GM21423 (cell line): ENCODE measurements around the gene NELFA.

ENCODE experiments used
- ATAC-seq: cut with Tn5 transposase; IDR thresholded peaks from one replicate; pipeline ENCODE4 v1.9.1; 2021; ENCODE audit warnings: mild to moderate bottlenecking, moderate library complexity; ENCODE audit not compliant: unreplicated experiment

The NELFA gene

DNA sequence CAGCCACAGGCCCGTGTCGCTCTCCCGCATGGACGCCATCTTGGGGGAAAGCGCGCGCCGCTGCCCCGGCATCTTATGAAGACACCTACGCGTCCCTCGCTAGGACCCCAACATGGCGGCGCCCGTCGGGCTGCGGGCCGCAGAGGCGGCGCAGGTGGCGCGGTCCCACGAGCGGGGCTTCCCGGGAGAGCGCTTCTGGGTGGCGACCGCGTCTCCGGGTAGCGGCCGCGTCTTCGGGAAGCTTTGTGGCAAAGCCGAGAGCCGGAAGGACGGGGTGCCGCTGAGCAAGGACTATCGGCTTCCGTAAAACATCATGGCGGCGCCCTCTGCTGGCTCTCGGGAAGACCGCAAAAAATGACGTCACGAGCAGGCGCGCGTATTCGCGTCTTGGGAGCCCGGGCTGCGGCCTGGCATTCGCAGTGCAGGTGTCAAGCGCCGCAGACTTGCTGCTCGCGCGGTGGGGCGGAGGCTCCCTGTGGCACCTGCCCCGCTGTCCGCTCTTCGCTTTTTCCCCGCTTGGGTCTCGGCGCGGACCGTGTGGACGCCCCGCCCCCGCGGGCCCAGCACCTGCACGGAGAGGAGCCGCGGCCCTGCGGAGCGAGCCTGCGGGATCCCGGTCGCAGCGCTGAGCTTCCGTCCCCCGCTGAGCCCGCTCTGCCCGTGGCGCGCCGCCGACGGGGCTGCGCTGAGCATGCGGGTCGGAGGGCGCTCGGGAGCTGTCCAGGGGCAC lies at the start of gene NELFA:
Gene NELFA, minus strand, starts transcription at position 54 of the 730 bp plus-strand sequence. Its CDS starts 15 bp downstream, at position 39.
- peak; percentile 80 for ATAC-seq

DNA sequence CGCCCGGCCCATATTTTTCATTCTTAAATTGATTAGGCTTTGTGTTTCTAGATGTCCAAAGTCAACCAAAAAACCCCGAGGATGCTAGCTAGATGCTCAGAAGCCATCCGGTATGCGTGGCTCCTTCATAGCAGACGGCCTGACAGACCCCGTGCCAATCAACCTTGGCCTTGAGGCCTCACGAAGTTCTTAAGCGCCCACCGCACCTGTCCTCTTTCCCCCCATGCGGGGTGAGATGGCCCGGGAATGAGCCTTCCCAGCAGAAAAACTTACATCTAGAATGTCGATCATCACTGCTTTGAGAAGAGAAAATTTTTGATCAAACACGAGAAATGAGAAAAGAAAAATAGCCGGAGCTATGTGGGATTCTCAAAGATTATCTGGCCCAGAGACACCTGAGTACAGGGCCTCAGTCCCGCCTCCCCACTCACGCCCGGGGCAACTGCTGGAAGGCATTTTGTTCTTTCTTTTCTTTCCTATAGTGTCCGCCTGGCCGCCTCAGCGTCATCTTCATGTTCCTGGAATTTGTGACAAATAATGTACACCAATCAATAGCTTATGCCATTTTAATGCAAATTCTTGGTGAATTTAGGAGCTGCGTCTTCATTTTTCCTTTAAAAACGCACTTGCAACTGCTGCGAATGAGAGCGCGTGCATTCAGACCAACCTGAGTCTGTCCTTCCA lies 48.8 kb upstream of the NELFA start:
- ATAC-seq = no peak

DNA sequence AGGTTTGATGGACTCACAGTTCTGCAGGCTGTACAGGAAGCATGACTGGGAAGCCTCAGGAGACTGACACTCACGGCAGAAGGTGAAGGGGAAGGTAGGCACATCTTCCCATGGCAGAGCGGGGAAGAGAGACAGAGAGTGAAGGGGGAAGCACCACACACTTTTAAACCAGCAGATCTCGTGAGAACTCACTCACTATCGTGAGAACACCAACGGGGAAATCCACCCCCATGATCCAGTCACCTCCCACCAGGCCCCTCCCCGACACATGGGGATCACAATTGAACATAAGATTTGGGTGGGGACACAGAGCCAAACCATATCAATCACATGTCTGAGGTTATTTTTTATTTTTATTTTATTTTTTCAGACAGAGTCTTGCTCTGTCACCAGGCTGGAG lies 45.4 kb upstream of the NELFA start:
- ATAC-seq = no peak

DNA sequence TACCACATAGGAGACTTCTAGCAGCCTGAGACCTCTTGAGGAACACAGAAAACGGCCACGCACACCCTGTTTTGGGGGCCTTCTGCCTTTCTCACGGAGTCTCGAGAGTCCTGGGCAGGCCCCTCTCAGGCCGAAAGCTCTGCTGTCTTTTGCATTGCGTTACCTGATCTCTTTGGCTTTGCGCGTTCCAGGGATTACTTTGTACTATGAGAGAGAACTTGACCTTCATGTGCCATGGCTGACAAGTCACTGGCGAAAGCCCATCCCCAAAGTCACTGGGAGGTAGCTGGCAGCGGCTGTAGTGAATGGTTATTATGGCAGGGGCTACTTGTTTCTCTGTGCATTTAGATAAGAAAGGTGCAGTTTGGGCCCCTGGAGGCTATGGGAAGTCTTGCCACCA lies 42.3 kb upstream of the NELFA start:
- no peak for ATAC-seq

DNA sequence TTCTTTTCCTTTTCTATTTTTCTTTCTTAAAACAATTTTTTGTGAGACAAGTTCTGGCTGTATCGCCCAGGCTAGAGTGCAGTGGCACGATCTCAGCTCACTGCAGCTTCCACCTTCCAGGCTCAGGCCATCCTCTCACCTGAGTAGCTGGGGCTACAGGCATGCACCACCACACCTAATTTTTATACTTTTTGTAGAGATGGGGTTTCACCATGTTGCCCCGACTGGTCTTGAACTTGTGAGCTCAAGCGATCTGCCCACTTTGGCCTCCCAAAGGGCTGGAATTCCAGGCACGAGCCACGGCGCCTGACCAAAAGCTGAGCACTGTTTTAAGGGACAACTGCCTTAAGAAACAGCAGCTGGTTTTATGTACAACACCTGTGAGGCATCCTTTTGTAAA lies 41.0 kb upstream of the NELFA start:
- no peak for ATAC-seq

DNA sequence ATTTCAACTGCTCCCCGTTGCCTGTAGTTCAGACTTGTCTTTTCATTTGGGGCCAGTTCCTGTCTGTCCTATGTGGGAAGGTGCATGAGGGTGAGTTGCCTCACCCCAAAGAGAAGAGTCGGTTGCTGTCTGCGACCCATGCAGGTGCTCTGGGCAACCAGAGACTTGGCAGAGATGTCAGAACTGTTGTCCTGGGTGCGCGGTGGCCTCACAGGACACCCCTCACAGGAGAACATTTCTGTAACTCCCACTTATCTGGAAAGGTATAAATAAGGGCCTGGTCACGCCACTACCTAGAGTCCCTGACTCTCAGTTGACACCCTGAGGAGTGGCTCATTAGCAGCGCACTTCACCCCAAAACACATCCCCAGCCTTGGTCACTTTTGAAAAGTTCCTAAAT lies 40.6 kb upstream of the NELFA start:
- no peak for ATAC-seq

DNA sequence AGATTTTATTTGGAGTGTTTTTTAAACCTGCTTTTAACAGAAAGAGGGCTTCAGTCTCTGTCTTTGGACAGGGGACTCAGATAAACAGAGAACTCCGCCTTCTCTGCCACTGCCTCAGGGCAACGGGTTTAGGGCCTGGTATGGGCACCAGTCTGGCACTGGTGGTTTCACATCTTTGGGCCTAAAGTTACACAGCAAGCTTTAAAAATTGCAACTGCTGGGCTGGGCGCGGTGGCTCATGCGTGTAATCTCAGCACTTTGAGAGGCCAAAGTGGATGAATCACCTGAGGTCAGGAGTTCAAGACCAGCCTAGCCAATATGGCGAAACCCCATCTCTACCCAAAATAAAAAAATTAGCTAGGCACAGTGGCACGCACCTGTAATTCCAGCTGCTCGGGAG lies 40.1 kb upstream of the NELFA start:
- no peak for ATAC-seq

DNA sequence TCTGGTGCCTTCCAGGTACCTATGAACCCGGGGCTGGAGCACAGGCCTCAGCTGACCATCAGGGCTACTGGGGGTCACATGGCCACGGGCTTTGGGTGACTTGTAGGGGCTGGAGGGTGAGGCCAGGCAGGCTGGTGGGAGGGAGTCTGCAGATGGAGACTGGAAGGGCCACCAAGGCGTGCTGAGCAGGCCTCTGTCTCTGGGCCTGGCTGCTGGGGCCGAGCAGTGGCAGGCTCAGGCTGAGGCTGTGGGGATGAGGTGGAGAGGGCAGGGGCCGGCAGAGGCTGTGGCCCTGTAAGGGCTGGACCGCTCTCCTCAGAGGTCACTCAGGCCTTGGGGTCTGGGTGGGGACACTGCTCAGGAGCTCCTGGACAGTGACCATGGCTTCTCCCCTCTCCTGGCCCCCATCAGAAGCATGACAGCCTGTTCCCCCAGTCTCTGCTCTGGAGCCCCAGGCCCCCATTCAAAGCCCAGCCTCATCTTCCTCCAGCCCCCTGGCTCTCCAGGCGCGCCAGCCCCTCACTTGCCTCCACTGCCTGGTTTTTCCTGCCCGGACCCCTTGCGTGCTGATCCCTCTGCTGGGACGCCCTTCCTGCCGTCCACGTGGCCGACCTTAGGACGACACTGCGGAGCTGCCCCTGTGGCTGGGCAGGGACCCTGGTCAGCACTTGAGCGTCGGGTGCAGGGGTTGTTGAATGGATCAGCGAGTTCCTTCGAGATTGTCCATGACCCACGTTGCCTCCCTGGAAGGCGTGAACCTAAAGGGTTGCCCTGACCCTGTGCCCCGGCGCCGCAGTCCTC lies 39.2 kb upstream of the NELFA start:
- ATAC-seq = no peak

DNA sequence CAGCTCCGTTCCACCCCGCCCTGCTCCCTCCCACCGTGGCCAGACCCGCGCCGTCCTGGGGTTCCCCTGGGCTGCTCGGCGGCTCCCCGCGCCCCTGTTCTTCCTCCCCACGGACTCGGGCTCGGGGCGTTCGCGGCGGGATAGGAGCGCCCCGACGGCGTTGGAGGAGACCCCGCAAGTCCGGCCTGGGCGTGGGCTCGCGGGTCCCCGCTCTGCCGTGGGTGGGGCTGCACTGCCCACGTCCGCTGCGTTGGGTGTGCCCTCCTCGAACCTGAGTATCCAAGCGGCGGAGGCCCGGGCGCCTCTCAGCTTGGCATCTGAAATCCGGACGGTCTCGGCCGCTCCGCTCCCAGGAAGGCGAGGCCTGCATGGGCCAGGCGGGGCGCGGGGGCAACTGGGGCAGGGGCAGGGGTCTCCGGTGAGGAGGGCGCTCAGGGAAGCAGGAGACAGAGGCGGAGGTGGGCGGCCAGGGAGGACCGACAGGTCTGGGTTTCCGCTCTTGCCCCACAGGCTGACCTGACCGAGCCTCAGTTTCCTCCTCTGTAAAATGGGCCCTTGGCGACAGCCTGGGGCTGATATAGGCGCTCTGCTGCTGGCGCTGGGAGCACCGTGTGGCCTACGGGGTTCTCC lies 38.4 kb upstream of the NELFA start:
- ATAC-seq = no peak

DNA sequence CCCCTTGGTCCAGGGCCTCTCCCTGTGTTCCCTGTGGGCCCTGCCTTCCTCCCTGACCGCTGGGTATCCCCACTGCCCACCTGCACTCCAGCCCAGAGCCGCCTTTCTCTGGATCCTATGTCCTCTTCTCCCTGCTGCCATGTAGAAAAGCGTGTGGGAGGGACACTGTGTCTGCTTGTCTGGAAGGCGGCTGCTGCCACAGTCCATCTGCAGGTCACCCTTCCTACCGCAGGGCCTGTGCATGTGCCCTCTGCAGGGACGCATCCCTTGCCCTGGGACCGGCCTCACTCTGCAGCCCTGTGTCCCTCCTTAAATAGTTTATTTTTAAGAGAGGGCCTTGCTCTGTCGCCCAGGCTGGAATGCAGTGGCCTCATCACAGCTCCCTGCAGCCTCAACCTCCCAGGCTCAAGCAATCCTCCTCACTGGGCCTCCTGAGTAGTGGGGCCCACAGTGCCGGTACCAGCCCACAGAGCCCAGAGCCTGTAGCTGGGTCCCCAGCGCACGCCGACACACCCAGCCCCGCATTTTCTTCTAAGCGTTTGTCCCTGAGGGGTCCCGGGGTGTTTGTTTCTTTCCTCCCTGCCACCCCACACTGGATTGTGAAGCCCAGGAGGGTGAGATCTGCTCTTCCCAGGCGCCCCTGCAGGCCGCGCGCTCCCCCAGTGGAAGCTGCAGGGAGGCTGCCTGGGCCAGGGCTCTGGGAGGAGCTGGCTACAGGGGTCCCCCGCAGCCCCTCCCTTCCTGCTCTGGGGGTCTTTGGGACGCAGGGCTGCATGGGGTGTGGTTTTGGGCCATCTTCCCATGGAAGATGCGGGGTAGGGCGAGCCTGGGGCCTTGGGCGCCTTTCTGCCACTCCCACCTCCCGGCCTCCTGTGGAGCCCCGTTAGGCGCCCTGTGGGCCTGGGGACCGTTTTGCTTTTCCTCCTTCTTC lies 37.5 kb upstream of the NELFA start:
- no peak for ATAC-seq

DNA sequence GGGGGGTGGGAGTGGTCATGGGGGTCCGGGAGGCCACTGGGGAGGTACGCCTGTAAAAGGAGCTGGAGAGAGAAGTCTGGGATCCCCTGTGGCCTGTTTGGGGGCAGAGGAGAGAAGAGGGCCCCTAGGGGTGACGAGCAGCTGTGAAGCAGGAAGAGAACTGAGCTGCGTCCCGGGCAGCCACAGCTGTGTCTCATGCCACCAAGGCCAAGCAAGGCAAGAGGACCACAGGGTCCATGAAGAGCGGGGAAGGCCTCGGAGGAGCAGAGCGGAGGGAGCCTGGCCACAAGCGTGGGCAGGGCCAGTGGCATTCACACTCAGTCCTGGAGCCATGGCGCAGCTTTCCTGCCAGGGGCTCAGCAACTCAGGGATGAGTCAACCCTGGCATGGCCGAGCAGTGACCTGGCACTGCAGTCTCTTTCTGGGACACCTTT lies 36.8 kb upstream of the NELFA start:
- ATAC-seq = no peak

DNA sequence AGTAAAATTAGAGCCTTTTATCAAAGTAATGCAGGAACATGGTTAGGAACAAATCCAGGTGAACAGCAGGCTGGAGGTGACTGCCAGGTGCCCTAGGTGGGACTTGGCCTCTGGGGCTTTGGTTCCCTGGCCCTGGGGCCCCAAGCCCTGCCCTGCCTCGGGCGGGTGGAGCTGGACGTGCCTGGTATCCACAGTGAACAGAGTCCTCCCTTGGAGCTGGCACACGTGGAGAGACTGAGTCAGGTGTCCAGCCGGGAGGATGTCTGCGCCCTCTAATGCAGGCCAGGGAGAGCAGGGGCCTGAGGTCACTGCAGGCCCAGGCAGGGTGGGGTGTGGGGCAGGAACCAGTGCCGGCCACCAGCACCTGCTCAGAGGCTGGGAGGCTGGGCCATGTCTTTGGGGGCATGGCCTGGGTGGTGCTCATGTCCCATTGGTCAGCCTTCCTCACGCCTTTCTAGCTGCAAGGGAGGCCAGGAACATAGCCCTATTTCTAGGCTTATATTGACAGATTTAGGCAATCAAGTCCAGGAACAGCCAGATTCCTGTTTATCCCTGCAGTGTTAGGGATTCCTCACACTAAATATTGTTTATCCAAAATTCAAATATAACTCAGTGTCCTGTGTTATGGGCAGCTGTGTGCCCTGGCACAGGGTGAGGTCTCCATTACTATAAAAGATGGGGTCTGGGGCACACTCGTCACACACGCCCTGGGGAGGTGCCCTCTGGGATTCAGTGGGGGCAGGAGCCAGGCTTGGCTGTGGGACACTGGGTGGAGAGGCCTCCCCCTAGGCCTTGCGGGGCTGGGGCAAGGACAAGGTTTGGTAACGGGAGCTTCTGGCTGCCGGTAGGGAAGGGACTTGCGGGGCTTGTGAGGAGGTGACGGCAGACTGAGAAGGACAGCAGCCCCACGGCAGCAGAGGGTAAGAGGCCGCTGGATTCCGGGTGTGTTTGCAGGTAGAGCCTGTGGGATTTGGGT lies 36.1 kb upstream of the NELFA start:
- no peak for ATAC-seq

DNA sequence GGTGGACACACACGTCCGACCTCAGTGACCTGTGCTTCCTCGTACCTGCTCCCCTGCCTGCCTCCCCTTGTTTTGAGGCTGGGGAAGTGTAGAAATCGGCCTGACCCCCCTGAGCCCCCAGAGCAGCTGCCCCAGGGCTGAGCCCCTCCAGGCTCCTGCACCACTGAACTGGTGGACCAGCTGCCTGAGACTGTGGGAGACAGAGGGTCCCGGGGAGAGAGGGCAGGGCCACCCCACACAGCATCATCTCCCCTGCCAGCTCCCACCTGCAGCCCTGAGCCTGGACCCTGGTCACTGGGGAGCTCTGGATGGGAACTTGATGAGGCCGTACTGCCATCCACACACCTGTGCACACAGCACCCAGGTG lies 35.3 kb upstream of the NELFA start:
- no peak for ATAC-seq

DNA sequence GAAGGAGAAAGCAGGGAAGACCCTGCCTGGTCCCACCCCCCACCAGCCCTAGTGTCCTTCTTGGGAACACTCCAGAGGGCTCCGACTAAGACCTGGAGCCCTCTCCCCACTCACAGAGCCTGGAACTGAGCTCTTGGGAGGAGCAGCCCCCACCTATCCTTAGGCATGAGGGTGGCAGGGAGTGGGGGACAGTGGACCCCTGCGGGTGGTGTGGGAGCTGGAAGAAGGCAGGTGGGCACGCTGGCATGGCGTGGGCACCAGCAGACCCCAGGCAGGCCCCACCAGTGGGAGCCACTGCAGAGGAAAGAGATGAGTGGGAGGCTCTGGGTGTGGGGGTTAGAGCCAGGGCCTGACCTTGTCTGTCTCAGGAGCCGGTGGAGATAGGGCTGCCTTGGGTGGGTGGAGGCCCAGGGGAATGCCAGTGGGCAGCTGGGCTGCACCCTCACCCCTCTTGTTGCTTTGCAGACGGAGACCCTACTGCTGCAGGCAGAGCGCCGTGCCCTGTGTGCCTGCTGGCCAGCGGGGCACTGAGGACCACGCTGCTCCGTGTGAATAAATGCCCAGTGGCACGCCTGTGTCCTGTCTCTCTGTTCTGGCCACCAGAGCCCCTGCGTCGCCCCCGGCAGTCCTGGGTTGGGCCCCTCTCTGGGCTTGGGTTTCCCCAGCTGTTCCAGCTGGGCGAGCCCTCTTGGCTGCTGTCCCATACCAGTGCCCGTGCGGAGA lies 34.8 kb upstream of the NELFA start:
- ATAC-seq = no peak

DNA sequence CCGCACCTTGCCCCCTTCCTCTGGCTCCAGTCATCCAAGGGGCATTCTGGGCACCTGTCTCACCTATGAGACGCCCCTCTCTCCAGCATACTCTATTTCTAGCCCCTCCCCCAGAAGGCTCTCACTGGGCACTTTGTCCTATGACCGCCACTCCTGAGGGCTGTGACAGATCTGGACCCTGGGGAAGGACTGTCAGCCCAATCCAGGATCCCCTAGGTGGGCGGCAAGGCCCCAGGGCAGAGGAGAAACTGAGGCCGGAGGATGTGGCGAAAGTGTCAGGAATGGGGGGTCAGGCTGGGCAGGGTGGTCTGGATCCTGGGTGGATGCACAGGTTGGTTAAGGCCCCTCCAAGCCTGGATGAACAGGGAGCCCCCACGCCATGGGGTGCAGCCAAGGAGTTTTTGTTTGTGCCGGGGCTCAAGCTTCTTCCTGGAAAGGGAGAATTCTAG lies 34.2 kb upstream of the NELFA start:
- ATAC-seq = no peak

DNA sequence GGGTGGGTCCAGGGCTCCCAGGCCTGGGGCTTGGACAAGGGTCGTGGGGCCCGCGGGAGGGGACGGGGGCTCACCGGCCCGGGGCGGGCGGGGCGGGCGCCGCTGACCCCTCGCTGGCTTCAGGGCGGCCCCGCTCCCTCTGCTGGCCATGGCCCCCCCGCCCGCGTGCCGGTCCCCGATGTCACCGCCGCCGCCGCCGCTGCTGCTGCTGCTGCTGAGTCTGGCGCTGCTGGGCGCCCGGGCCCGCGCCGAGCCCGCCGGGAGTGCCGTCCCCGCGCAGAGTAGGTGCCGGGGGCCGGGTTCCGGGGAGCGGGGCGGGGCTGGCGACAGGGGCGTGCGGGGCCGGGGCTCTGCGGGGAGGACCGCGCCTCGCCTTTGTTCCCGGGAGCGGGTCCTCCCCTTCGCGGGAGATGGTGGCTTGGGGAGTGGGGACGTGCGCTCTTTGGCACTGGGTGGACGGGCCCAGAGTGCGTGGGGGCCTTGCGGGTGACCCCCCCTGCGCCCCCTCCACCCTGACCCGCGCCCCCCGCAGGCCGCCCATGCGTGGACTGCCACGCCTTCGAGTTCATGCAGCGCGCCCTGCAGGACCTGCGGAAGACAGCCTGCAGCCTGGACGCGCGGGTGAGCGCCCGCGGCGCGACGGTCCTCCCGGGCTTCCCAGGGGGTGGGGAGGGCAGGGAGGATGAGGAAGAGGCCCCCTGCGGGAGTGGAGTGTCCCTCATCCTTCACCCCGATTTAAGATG lies 33.6 kb upstream of the NELFA start:
- no peak for ATAC-seq

DNA sequence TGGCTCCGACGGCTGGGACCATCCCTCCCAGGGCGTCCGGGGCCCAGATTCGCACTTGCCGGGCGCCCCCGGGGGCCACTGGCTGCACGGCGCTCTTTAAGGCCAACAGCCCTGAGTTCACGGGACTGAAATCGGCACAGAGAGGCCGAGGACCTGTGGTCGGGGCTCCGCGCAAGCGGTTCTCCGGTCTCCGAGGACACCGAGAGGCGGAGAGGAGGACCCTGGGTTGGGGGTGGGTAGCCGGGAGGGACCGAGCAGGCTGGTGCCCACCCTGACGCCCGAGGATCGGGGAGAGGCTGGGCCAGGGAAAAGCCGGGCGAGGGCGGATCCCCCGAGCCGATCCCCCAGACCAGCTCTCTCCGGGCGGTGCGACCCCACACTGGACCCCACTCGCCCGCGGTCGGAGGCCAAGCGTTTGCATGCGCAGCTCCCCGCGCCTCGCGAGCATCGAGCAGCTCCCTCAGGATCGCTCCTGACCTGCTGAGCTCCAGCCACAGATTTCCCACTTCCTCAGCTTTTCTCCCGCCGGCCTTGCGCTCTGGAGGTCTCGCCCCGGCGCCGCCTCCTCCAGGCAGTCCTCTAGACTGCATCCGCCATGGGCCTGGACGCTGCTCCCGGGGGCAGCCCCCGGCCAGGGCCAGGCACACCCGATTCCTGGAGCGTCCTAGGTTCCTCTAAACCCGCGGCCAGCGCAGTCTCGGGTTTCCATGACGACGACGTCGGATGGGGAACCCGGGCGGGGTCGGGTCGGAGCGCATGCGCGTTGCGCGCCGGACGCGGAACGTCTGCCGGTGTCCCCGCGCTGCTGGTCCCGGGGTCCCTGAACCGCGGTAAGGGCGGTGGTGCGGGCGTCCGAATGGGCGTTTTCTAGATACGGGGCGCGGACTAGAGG lies 32.7 kb upstream of the NELFA start:
- no peak for ATAC-seq
